Epidermal melanocyte (primary cell): ENCODE data around the gene NMRK2.
A peak's percentile ranks its signal among the peaks of the same experiment; 100 is the strongest.
"Not testable (repeated sequence)": the region's sequence is repeated elsewhere in the genome, so short reads cannot be mapped to it uniquely, and the experiment has no call there.

Experiments
- DNase-seq: peaks from one replicate; pipeline ENCODE4 v3.0.0; 2011; ENCODE audit warnings: low spot score; ENCODE audit not compliant: insufficient read length

Gene NMRK2

GRCh38 chr19:3964256-3965194 lies 31.7 kb downstream of the NMRK2 start:
- DNase-seq, result no peak

GRCh38 chr19:3966051-3967017 lies 33.5 kb downstream of the NMRK2 start:
- no peak for DNase-seq

- DNase-seq, result not testable (repeated sequence)
Measured at GRCh38 chr19:3967983-3968382, 35.1 kb downstream of the NMRK2 start.

GRCh38 chr19:3968556-3969434 lies 35.9 kb downstream of the NMRK2 start:
- peak; percentile 98 for DNase-seq

GRCh38 chr19:3969435-3970312 lies 36.8 kb downstream of the NMRK2 start:
- DNase-seq, result no peak

- no peak for DNase-seq
Measured at GRCh38 chr19:3970313-3970807, 37.5 kb downstream of the NMRK2 start.

GRCh38 chr19:3970808-3971598 lies 38.1 kb downstream of the NMRK2 start, which contains the start of gene DAPK3:
Gene DAPK3, minus strand, starts transcription at chr19:3971099. Its CDS starts 1,364 bp downstream, at chr19:3969735.
- peak; percentile 95 for DNase-seq

- DNase-seq, result no peak
Measured at GRCh38 chr19:3975144-3975543, 42.3 kb downstream of the NMRK2 start.

GRCh38 chr19:3975637-3976087 lies 42.8 kb downstream of the NMRK2 start:
- no peak for DNase-seq

GRCh38 chr19:3976495-3977241 lies 43.8 kb downstream of the NMRK2 start:
- DNase-seq, result no peak

GRCh38 chr19:3977242-3978143 lies 44.6 kb downstream of the NMRK2 start:
- DNase-seq, result no peak

GRCh38 chr19:3978145-3978544 lies 45.3 kb downstream of the NMRK2 start:
- DNase-seq, result no peak

GRCh38 chr19:3979289-3979673 lies 46.4 kb downstream of the NMRK2 start:
- DNase-seq, result no peak

- no peak for DNase-seq
Measured at GRCh38 chr19:3979674-3980352, 46.9 kb downstream of the NMRK2 start.

- no peak for DNase-seq
Measured at GRCh38 chr19:3980353-3981251, 47.7 kb downstream of the NMRK2 start.
